ENCODE measurements around the gene AP3B1. TPM values are rescaled to one million over a fixed set of nuclear protein-coding genes. Genes with fewer than 3 reads are reported as not detected.

AP3B1 gene
- total and polyA plus RNA-seq, 2 of the 8 experiments (the other 6 are each of a cell fraction or from before 2014, with no cell fraction given): 45.8 to 48.3 TPM

DNA sequence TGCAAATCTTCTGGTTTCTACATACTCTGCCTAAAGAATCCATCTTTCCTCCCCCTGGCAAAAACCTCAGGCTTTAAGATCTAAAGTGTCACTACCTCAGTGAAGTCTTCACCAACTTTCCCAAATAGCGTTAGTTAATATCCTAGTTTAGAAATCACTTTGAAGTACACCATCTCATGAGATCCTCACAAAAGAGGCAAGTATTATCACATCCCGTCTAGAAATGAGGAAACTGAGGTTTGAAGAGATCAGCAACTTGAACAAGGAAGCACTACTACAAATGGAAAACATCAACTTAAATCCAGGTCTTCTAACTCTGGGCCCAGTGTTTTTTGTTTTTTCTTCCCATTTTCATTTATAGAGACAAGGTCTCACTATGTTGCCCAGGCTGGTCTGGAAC is 4.6 kb downstream of the AP3B1 start:
- H2AK5ac ChIP-seq (ENCODE audit: low read depth, low read length): no peak overlapping the region
- H3K79me1 ChIP-seq (ENCODE audit: low read depth, low read length): no peaks in the 10 kb centered on the region; the same call in 1 of the 2 replicates
- H3K27me3 ChIP-seq (replicated peaks in 1 of 4; ENCODE audit: control insufficient read depth in 3 of 4, extremely low read depth in 1 of 4, insufficient read depth in 3 of 4, low read length in 3 of 4): no peaks in the 10 kb centered on the region
- peaks cover 0 to 86% of the 10 kb centered on the region in 2 experiments; a peak in 3 of 4 replicates for H3K79me2 ChIP-seq (ENCODE audit: control insufficient read depth in 1 of 2, insufficient read depth in 2 of 2, low read length in 2 of 2)
- no peak overlapping the region for H2BK12ac ChIP-seq (ENCODE audit: low read depth, low read length)
- H3K4ac ChIP-seq (replicated peaks; ENCODE audit: insufficient read length, low read depth, low read length): no peak overlapping the region
- FAIRE-seq (no peak), DNase-seq (ENCODE audit: low read depth in 1 of 2, low spot score in 2 of 2) (no peak)
- H2BK5ac ChIP-seq (ENCODE audit: low read depth, low read length): no peak overlapping the region
- H3K27ac ChIP-seq (ENCODE audit: low read depth, low read length): no peak overlapping the region
- H3K14ac ChIP-seq (ENCODE audit: insufficient read length): no peak overlapping the region
- H3K9ac ChIP-seq (replicated peaks in 1 of 4; ENCODE audit: extremely low read depth in 1 of 4, low read depth in 3 of 4, low read length in 3 of 4): no peak overlapping the region
- ChIA-PET CTCF (ENCODE audit: partially characterized antibody) (interaction anchor here (1.2 to 1.7 kb wide), 2 partner anchors 17 to 30 kb away, joined by 3 to 6 read pairs; no protein-coding TSS in a partner anchor), POLR2A (ENCODE audit: partially characterized antibody) (no interaction called here)
- peaks cover 5% of the 10 kb centered on the region; the same call in 1 of the 2 replicates for H3K23me2 ChIP-seq (ENCODE audit: low read depth, low read length)
- no peaks in the 10 kb centered on the region; a peak in 1 of 8 replicates for H3K36me3 ChIP-seq (ENCODE audit: control insufficient read depth in 2 of 4, insufficient read depth in 4 of 4, low read length in 3 of 4)
- peaks cover 0 to 4% of the 10 kb centered on the region in 2 experiments for H4K20me1 ChIP-seq (replicated peaks in 1 of 2; ENCODE audit: control insufficient read depth in 1 of 2, insufficient read depth in 2 of 2, low read length in 2 of 2)
- H2BK20ac ChIP-seq (ENCODE audit: low read length): no peak overlapping the region
- no peak overlapping the region for H2AFZ ChIP-seq (ENCODE audit: low read length)
- no peak overlapping the region for H4K5ac ChIP-seq (ENCODE audit: insufficient read length, low read depth, low read length)
- H3K18ac ChIP-seq (ENCODE audit: extremely low read depth, low read length): no peak overlapping the region
- H3K4me3 ChIP-seq (ENCODE audit: extremely low read depth in 1 of 4, insufficient read depth in 2 of 4, low read depth in 3 of 4, low read length in 4 of 4): no peak overlapping the region
- H3K56ac ChIP-seq (replicated peaks; ENCODE audit: insufficient read length, low read depth, low read length): no peak overlapping the region
- no peaks in the 10 kb centered on the region for H3K9me3 ChIP-seq (ENCODE audit: insufficient read depth in 2 of 2, low read depth in 1 of 2, low read length in 1 of 2)
- H4K91ac ChIP-seq (replicated peaks; ENCODE audit: insufficient read length, low read length): no peak overlapping the region
- H2BK15ac ChIP-seq (ENCODE audit: low read length): no peak overlapping the region
- no peak overlapping the region for H2BK120ac ChIP-seq (replicated peaks; ENCODE audit: low read depth, low read length)
- H4K8ac ChIP-seq (ENCODE audit: extremely low read depth, insufficient read depth, low read length): no peak overlapping the region
- no peak overlapping the region for H3K23ac ChIP-seq (ENCODE audit: insufficient read length)
- 87% methylated on average over 2 of the region's 2 CpGs; no CpG with 5 or more reads in 1 of the 2 experiments for WGBS, 2 experiments (ENCODE audit: extremely low coverage in 1 of 2, insufficient coverage in 1 of 2, insufficient read length in 1 of 2, insufficient replicate concordance in 2 of 2, low coverage in 1 of 2, low lambda C conversion rate in 2 of 2, missing lambda C conversion rate in 1 of 2)
- H3K4me2 ChIP-seq (ENCODE audit: insufficient read depth in 1 of 2, low read depth in 2 of 2, low read length in 2 of 2): no peak overlapping the region
- no peaks in the 10 kb centered on the region; a peak in 1 of 7 replicates for H3K4me1 ChIP-seq (replicated peaks in 1 of 4; ENCODE audit: control insufficient read depth in 3 of 4, insufficient read depth in 4 of 4, low read length in 3 of 4)
- no peak for TF ChIP-seq SUZ12 (IDR thresholded peaks at IDR 0.05; ENCODE audit: low read length)
- no peak for TF ChIP-seq NANOG (IDR thresholded peaks at IDR 0.05; ENCODE audit: insufficient read depth, low read depth, low read length, poor library complexity, severe bottlenecking)
- TF ChIP-seq TCF12 (IDR thresholded peaks at IDR 0.05; ENCODE audit: low read depth, low read length): no peak
- no peak for TF ChIP-seq ASH2L (IDR thresholded peaks at IDR 0.05; ENCODE audit: low read length)
- no peak for TF ChIP-seq RAD21 (IDR thresholded peaks at IDR 0.05 in 1 of 2, conservative IDR thresholded peaks at IDR 0.05 in 1 of 2; ENCODE audit: low read depth in 2 of 2, low read length in 2 of 2)
- TF ChIP-seq GABPA (IDR thresholded peaks at IDR 0.05; ENCODE audit: borderline replicate concordance, insufficient read depth, low read length): no peak
- no peak for TF ChIP-seq CEBPB (IDR thresholded peaks at IDR 0.05; ENCODE audit: low read depth, low read length)
- no peak for TF ChIP-seq ZNF274 (IDR thresholded peaks at IDR 0.05; ENCODE audit: borderline replicate concordance, extremely low read depth, low read length)
- TF ChIP-seq, protein P1, sequence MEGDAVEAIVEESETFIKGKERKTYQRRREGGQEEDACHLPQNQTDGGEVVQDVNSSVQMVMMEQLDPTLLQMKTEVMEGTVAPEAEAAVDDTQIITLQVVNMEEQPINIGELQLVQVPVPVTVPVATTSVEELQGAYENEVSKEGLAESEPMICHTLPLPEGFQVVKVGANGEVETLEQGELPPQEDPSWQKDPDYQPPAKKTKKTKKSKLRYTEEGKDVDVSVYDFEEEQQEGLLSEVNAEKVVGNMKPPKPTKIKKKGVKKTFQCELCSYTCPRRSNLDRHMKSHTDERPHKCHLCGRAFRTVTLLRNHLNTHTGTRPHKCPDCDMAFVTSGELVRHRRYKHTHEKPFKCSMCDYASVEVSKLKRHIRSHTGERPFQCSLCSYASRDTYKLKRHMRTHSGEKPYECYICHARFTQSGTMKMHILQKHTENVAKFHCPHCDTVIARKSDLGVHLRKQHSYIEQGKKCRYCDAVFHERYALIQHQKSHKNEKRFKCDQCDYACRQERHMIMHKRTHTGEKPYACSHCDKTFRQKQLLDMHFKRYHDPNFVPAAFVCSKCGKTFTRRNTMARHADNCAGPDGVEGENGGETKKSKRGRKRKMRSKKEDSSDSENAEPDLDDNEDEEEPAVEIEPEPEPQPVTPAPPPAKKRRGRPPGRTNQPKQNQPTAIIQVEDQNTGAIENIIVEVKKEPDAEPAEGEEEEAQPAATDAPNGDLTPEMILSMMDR (IDR thresholded peaks at IDR 0.05; ENCODE audit: control extremely low read depth in 1 of 3, insufficient read depth in 1 of 3, low read depth in 1 of 3, low read length in 3 of 3): no peak
- no peak for TF ChIP-seq POLR2A (IDR thresholded peaks at IDR 0.05; ENCODE audit: control extremely low read depth in 1 of 2, low read depth in 2 of 2, low read length in 2 of 2)
- TF ChIP-seq HDAC6 (IDR thresholded peaks at IDR 0.05; ENCODE audit: low read depth, low read length): no peak
- TF ChIP-seq POU5F1 (IDR thresholded peaks at IDR 0.05; ENCODE audit: low read depth, low read length): no peak

All from H1 (cell line).